ENCODE measurements around the gene DBP. TPM values are rescaled to one million over a fixed set of nuclear protein-coding genes. Genes with fewer than 3 reads are reported as not detected.
A peak's percentile ranks its signal among the peaks of the same experiment; 100 is the strongest.

The DBP gene
- total and polyA plus RNA-seq, 2 experiments from 2014 or later: 5.7 to 6.3 TPM

DNA sequence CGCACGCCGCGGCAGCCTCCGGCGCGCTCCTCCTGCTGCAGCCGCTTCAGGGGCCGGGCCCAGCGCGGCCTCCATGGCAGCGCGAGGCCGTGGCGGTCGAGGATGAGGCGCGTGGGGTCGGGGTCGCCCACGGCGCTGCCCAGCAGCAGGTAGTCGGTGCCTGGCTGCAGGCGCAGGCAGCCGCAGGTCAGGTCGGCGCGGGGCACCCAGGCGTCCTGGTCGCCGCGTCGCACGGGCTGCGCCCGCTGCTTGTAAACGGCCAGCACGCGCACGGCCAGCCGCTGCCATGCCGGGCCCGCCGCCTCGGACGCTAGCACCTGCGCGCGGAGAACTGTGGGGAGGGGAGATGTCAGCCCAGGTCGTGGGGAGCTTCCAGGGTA is 24.5 kb upstream of the DBP start (continued):
- TF ChIP-seq, protein P1, sequence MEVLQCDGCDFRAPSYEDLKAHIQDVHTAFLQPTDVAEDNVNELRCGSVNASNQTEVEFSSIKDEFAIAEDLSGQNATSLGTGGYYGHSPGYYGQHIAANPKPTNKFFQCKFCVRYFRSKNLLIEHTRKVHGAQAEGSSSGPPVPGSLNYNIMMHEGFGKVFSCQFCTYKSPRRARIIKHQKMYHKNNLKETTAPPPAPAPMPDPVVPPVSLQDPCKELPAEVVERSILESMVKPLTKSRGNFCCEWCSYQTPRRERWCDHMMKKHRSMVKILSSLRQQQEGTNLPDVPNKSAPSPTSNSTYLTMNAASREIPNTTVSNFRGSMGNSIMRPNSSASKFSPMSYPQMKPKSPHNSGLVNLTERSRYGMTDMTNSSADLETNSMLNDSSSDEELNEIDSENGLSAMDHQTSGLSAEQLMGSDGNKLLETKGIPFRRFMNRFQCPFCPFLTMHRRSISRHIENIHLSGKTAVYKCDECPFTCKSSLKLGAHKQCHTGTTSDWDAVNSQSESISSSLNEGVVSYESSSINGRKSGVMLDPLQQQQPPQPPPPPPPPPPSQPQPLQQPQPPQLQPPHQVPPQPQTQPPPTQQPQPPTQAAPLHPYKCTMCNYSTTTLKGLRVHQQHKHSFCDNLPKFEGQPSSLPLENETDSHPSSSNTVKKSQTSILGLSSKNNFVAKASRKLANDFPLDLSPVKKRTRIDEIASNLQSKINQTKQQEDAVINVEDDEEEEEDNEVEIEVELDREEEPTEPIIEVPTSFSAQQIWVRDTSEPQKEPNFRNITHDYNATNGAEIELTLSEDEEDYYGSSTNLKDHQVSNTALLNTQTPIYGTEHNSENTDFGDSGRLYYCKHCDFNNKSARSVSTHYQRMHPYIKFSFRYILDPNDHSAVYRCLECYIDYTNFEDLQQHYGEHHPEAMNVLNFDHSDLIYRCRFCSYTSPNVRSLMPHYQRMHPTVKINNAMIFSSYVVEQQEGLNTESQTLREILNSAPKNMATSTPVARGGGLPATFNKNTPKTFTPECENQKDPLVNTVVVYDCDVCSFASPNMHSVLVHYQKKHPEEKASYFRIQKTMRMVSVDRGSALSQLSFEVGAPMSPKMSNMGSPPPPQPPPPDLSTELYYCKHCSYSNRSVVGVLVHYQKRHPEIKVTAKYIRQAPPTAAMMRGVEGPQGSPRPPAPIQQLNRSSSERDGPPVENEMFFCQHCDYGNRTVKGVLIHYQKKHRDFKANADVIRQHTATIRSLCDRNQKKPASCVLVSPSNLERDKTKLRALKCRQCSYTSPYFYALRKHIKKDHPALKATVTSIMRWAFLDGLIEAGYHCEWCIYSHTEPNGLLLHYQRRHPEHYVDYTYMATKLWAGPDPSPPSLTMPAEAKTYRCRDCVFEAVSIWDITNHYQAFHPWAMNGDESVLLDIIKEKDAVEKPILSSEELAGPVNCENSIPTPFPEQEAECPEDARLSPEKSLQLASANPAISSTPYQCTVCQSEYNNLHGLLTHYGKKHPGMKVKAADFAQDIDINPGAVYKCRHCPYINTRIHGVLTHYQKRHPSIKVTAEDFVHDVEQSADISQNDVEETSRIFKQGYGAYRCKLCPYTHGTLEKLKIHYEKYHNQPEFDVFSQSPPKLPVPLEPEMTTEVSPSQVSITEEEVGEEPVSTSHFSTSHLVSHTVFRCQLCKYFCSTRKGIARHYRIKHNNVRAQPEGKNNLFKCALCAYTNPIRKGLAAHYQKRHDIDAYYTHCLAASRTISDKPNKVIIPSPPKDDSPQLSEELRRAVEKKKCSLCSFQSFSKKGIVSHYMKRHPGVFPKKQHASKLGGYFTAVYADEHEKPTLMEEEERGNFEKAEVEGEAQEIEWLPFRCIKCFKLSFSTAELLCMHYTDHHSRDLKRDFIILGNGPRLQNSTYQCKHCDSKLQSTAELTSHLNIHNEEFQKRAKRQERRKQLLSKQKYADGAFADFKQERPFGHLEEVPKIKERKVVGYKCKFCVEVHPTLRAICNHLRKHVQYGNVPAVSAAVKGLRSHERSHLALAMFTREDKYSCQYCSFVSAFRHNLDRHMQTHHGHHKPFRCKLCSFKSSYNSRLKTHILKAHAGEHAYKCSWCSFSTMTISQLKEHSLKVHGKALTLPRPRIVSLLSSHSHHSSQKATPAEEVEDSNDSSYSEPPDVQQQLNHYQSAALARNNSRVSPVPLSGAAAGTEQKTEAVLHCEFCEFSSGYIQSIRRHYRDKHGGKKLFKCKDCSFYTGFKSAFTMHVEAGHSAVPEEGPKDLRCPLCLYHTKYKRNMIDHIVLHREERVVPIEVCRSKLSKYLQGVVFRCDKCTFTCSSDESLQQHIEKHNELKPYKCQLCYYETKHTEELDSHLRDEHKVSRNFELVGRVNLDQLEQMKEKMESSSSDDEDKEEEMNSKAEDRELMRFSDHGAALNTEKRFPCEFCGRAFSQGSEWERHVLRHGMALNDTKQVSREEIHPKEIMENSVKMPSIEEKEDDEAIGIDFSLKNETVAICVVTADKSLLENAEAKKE (CRISPR knock-in tag; IDR thresholded peaks at IDR 0.05): no peak

GRCh38 chr19:48660852-48661710 is 23.9 kb upstream of the DBP start:
- Histone ChIP-seq H3K27ac (ENCODE audit: low read depth) (no peak overlapping the region), H3K4me3 (no peak overlapping the region), H3K79me2 (replicated peaks; ENCODE audit: insufficient read depth) (no peaks in the 10 kb centered on the region), H3K9me2 (ENCODE audit: insufficient read depth) (no peaks in the 10 kb centered on the region), H3K27me3 (ENCODE audit: insufficient read depth) (no peaks in the 10 kb centered on the region), H3F3A (replicated peaks; ENCODE audit: low read depth) (no peaks in the 10 kb centered on the region), H3K4me2 (no peak overlapping the region), H4K20me1 (replicated peaks; ENCODE audit: insufficient read depth) (no peaks in the 10 kb centered on the region), H2AFZ (no peak overlapping the region; the same call in 1 of the 2 replicates), H3K36me3 (ENCODE audit: insufficient read depth) (no peaks in the 10 kb centered on the region), H3K4me1 (ENCODE audit: insufficient read depth) (no peaks in the 10 kb centered on the region)
- Mint-ChIP-seq H3K27ac (no peak overlapping the region), H3K27me3 (ENCODE audit: insufficient read depth, low read depth, poor library complexity) (peaks cover 9% of the 10 kb centered on the region), H3K9me3 (peaks cover 8% of the 10 kb centered on the region), H3K4me3 (no peak overlapping the region), H3K4me1 (peaks cover 7% of the 10 kb centered on the region), H3K36me3 (ENCODE audit: low read depth) (peaks cover 4% of the 10 kb centered on the region; the same call in 1 of the 3 replicates)
- peak; percentile 95 for DNase-seq (ENCODE audit: low spot score)
- TF ChIP-seq ZNF114 (CRISPR knock-in tag; IDR thresholded peaks at IDR 0.05) (no peak), EZH2 (IDR thresholded peaks at IDR 0.05; ENCODE audit: low read depth, unreplicated experiment) (no peak), ZNF331 (CRISPR knock-in tag; IDR thresholded peaks at IDR 0.05; ENCODE audit: low read depth) (no peak), STAT1 (IDR thresholded peaks at IDR 0.05; ENCODE audit: unreplicated experiment) (no peak), POLR2AphosphoS5 (IDR thresholded peaks at IDR 0.05; ENCODE audit: low read depth) (no peak), CREB1 (CRISPR knock-in tag; IDR thresholded peaks at IDR 0.05; ENCODE audit: low read depth) (peak; percentile 87), ETS1 (IDR thresholded peaks at IDR 0.05) (no peak), JUNB (IDR thresholded peaks at IDR 0.05; ENCODE audit: unreplicated experiment) (no peak), EZH2phosphoT487 (IDR thresholded peaks at IDR 0.05; ENCODE audit: unreplicated experiment) (no peak)
- ATAC-seq: peak; percentile 78

All from GM23338 (cell line).